ENCODE results near the gene LCT. TPM values are rescaled to one million over a fixed set of nuclear protein-coding genes. Genes with fewer than 3 reads are reported as not detected.

Gene LCT
- total RNA-seq, 1 experiment from 2014 or later = 0.04 TPM

DNA sequence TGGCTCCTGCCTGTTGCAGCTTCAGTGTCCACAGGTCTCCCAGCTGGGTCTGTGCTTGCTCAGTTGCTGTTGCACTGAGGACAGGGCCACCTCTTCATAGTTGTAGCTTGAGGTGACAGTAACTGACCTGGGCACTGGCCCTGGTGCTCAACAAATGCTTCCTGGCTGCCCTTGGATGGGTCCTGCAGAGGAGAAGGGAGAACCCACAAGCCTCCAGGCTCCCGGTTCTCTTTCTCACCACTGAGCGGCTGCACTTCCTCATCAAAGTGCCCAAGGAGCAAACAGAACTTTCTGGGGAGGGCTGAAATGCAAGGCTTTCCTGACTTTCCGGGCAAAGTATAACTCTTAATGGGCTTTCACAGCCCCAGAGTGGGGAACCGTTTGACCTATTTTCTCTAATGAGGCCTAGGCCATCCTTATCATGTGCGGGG is 38.7 kb downstream of the LCT start:
- no peak overlapping the region for H2AFZ ChIP-seq (ENCODE audit: low read length)

More for the DNA sequence above, 38.7 kb downstream of the LCT start:
- H3K36me3 Mint-ChIP-seq (ENCODE audit: insufficient read depth in 1 of 3, low read depth in 3 of 3) = peaks cover 0 to 19% (median 17%) of the 10 kb centered on the region in 3 experiments; a peak in 6 of 7 replicates
- H3K14ac ChIP-seq (ENCODE audit: insufficient read depth, low read length) = no peak overlapping the region
- H3K9me3 Mint-ChIP-seq = peaks cover 25 to 27% of the 10 kb centered on the region in 2 experiments
- H4K8ac ChIP-seq (replicated peaks; ENCODE audit: insufficient read length, low read depth, low read length) = no peak overlapping the region
- no peak overlapping the region for H3K9ac ChIP-seq (ENCODE audit: extremely low read depth, insufficient read length, low read length)
- no CpG with 5 or more reads among the region's 5 CpGs for WGBS (ENCODE audit: extremely low coverage, insufficient read length, low lambda C conversion rate)
- H3K4me1 ChIP-seq (ENCODE audit: insufficient read depth, low read length) = no peaks in the 10 kb centered on the region
- peaks cover 7 to 8% of the 10 kb centered on the region in 2 experiments; a peak in 3 of 4 replicates for H3K4me1 Mint-ChIP-seq
- no peak overlapping the region for H2BK120ac ChIP-seq (ENCODE audit: low read depth, low read length, poor library complexity, severe bottlenecking)
- no peak overlapping the region for H2BK20ac ChIP-seq (ENCODE audit: low read depth, low read length, poor library complexity, severe bottlenecking)
- no peak overlapping the region for H2BK5ac ChIP-seq (ENCODE audit: insufficient read length, low read length)
- no peak overlapping the region for H2AK5ac ChIP-seq (ENCODE audit: insufficient read length, low read length)
- no peak overlapping the region for H3K27ac ChIP-seq (ENCODE audit: insufficient read length, low read depth, low read length)
- no peak overlapping the region for H3K23ac ChIP-seq (ENCODE audit: insufficient read length, low read depth, low read length)
- H3K27ac Mint-ChIP-seq = no peak overlapping the region
- no peaks in the 10 kb centered on the region for H3K27me3 ChIP-seq (ENCODE audit: insufficient read depth, low read length)
- H3K4me2 ChIP-seq (ENCODE audit: insufficient read depth, insufficient read length, low read length) = no peak overlapping the region
- no peak overlapping the region for H4K91ac ChIP-seq (ENCODE audit: insufficient read length, low read depth, low read length)
- H3K23me2 ChIP-seq (ENCODE audit: insufficient read length, low read depth, low read length, poor library complexity, severe bottlenecking) = no peaks in the 10 kb centered on the region
- H3K18ac ChIP-seq (ENCODE audit: insufficient read length, low read depth, low read length) = no peak overlapping the region
- H3K79me2 ChIP-seq (ENCODE audit: insufficient read depth, low read length) = no peaks in the 10 kb centered on the region
- TF ChIP-seq, protein P1, sequence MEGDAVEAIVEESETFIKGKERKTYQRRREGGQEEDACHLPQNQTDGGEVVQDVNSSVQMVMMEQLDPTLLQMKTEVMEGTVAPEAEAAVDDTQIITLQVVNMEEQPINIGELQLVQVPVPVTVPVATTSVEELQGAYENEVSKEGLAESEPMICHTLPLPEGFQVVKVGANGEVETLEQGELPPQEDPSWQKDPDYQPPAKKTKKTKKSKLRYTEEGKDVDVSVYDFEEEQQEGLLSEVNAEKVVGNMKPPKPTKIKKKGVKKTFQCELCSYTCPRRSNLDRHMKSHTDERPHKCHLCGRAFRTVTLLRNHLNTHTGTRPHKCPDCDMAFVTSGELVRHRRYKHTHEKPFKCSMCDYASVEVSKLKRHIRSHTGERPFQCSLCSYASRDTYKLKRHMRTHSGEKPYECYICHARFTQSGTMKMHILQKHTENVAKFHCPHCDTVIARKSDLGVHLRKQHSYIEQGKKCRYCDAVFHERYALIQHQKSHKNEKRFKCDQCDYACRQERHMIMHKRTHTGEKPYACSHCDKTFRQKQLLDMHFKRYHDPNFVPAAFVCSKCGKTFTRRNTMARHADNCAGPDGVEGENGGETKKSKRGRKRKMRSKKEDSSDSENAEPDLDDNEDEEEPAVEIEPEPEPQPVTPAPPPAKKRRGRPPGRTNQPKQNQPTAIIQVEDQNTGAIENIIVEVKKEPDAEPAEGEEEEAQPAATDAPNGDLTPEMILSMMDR (conservative IDR thresholded peaks at IDR 0.05) = no peak
- H3K27me3 Mint-ChIP-seq (ENCODE audit: low read depth) = peaks cover 2% of the 10 kb centered on the region
- no peak overlapping the region for H3K4ac ChIP-seq (ENCODE audit: low read depth, low read length)
- no peak overlapping the region for H3T11ph ChIP-seq (ENCODE audit: low read length)
- H4K20me1 ChIP-seq (ENCODE audit: control insufficient read depth, insufficient read depth, insufficient read length) = no peaks in the 10 kb centered on the region
- no peak for DNase-seq
- no peak overlapping the region for H3K56ac ChIP-seq (ENCODE audit: insufficient read length, low read depth, low read length)
- H3K9me3 ChIP-seq (ENCODE audit: control insufficient read depth, low read depth, low read length) = no peaks in the 10 kb centered on the region
- no peaks in the 10 kb centered on the region for H3K79me1 ChIP-seq (ENCODE audit: insufficient read depth, low read depth, low read length, poor library complexity, severe bottlenecking)
- H2BK15ac ChIP-seq (ENCODE audit: low read depth, low read length) = no peak overlapping the region
- H3K4me3 Mint-ChIP-seq = no peak overlapping the region
- no peak overlapping the region for H4K5ac ChIP-seq (ENCODE audit: insufficient read length, low read depth, low read length)
- H2BK12ac ChIP-seq (ENCODE audit: insufficient read length, low read depth, low read length) = no peak overlapping the region

Data from H9 (cell line).